WTC11 (cell line): ENCODE results near the gene SERPING1. TPM values are rescaled to one million over a fixed set of nuclear protein-coding genes. Genes with fewer than 3 reads are reported as not detected.

Experiments used
- ATAC-seq: fragments of 200-7000 bp; cut with Tn5 transposase; 2 replicates; pipeline ENCODE4 v1.10.0; 2021; ENCODE audit warnings: mild to moderate bottlenecking, moderate library complexity
- CTCF ChIA-PET: fragments of 300-600 bp; sonication (Branson Sonifier 250); formaldehyde crosslinking; loops from one replicate; lab custom pipeline; 2021; ENCODE audit warnings: antibody characterized with exemption; lab: Charles Lee
- POLR2A ChIA-PET: fragments of 350-600 bp; sonication (Branson Sonifier 250); formaldehyde crosslinking; loops from one replicate; lab custom pipeline; 2021; ENCODE audit warnings: antibody characterized with exemption; lab: Charles Lee
- DNase-seq: peaks from one replicate; pipeline ENCODE4 v3.0.0; 2021; ENCODE audit warnings: low spot score
- H3K27ac Mint-ChIP-seq: 2 replicates; pipeline ENCODE4 v1.8.0; 2021; ENCODE audit warnings: mixed read lengths
- H3K27me3 Mint-ChIP-seq: 2 replicates; pipeline ENCODE4 v1.8.0; 2021; ENCODE audit warnings: low read depth, mild to moderate bottlenecking, moderate library complexity, mixed read lengths
- H3K36me3 Mint-ChIP-seq: 2 replicates; pipeline ENCODE4 v1.8.0; 2021; ENCODE audit warnings: mixed read lengths
- H3K4me1 Mint-ChIP-seq: 2 replicates; pipeline ENCODE4 v1.8.0; 2022; ENCODE audit warnings: mixed read lengths
- H3K4me3 Mint-ChIP-seq: 2 replicates; pipeline ENCODE4 v1.8.0; 2021; ENCODE audit warnings: mild to moderate bottlenecking, moderate library complexity, mixed read lengths
- H3K9me3 Mint-ChIP-seq: 2 replicates; pipeline ENCODE4 v1.8.0; 2021; ENCODE audit warnings: mixed read lengths
- AR ChIP-seq: fragments of 250-450 bp; sonication (Bioruptor Pico); IDR thresholded peaks from 2 replicates; pipeline ENCODE4 v1.9.0; 2021; ENCODE audit warnings: mild to moderate bottlenecking
- ATF1 ChIP-seq: sonication (generic); formaldehyde crosslinking; IDR thresholded peaks from 2 replicates; pipeline ENCODE4 v1.8.1; 2023; ENCODE audit warnings: mild to moderate bottlenecking, moderate library complexity, missing genetic modification reagents
- ELF4 ChIP-seq: sonication (generic); formaldehyde crosslinking; IDR thresholded peaks from 2 replicates; pipeline ENCODE4 v1.8.1; 2022; ENCODE audit warnings: low read depth, mild to moderate bottlenecking, moderate library complexity, missing genetic modification reagents
- FOXK1 ChIP-seq: sonication (generic); formaldehyde crosslinking; IDR thresholded peaks from 2 replicates; pipeline ENCODE4 v1.8.0; 2022; ENCODE audit warnings: mild to moderate bottlenecking, moderate library complexity, missing genetic modification reagents
- FOXP1 ChIP-seq: sonication (generic); formaldehyde crosslinking; IDR thresholded peaks from 2 replicates; pipeline ENCODE4 v1.8.0; 2022; ENCODE audit warnings: missing genetic modification reagents, mild to moderate bottlenecking, moderate library complexity, borderline replicate concordance
- GTF2I ChIP-seq: fragments of 250-450 bp; sonication (Bioruptor Pico); conservative IDR thresholded peaks from 2 replicates; pipeline ENCODE4 v1.4.0; 2021; ENCODE audit warnings: mild to moderate bottlenecking
- MXD4 ChIP-seq: fragments of 250-450 bp; sonication (Bioruptor Pico); IDR thresholded peaks from 2 replicates; pipeline ENCODE4 v1.8.0; 2021; ENCODE audit warnings: mild to moderate bottlenecking, moderate library complexity, borderline replicate concordance
- MYBL2 ChIP-seq: sonication (generic); formaldehyde crosslinking; IDR thresholded peaks from 2 replicates; pipeline ENCODE4 v1.8.1; 2023; ENCODE audit warnings: mild to moderate bottlenecking, moderate library complexity, missing genetic modification reagents
- NFYB ChIP-seq: sonication (generic); formaldehyde crosslinking; conservative IDR thresholded peaks from 2 replicates; pipeline ENCODE4 v1.8.0; 2022; ENCODE audit warnings: low read depth, missing genetic modification reagents
- PREB ChIP-seq: sonication (generic); formaldehyde crosslinking; IDR thresholded peaks from 2 replicates; pipeline ENCODE4 v1.8.1; 2022; ENCODE audit warnings: mild to moderate bottlenecking, missing genetic modification reagents, moderate library complexity, borderline replicate concordance
- SMAD4 ChIP-seq: sonication (generic); formaldehyde crosslinking; IDR thresholded peaks from 2 replicates; pipeline ENCODE4 v1.8.0; 2022; ENCODE audit warnings: mild to moderate bottlenecking, missing genetic modification reagents
- SOX15 ChIP-seq: fragments of 250-450 bp; sonication (Bioruptor Pico); IDR thresholded peaks from 2 replicates; pipeline ENCODE4 v1.9.0; 2021; ENCODE audit warnings: mild to moderate bottlenecking
- TEAD4 ChIP-seq: sonication (generic); formaldehyde crosslinking; IDR thresholded peaks from 2 replicates; pipeline ENCODE4 v1.8.0; 2022; ENCODE audit warnings: mild to moderate bottlenecking, missing genetic modification reagents
- ZBTB21 ChIP-seq: sonication (generic); formaldehyde crosslinking; IDR thresholded peaks from 2 replicates; pipeline ENCODE4 v1.8.1; 2023; ENCODE audit warnings: mild to moderate bottlenecking, missing genetic modification reagents, borderline replicate concordance
- ZBTB43 ChIP-seq: sonication (generic); formaldehyde crosslinking; IDR thresholded peaks from 2 replicates; pipeline ENCODE4 v1.8.1; 2023; ENCODE audit warnings: mild to moderate bottlenecking, missing genetic modification reagents
- ZNF138 ChIP-seq: sonication (generic); formaldehyde crosslinking; conservative IDR thresholded peaks from 2 replicates; pipeline ENCODE4 v1.8.1; 2022; ENCODE audit warnings: mild to moderate bottlenecking, moderate library complexity, missing genetic modification reagents
- ZNF232 ChIP-seq: sonication (generic); formaldehyde crosslinking; IDR thresholded peaks from 2 replicates; pipeline ENCODE4 v1.8.0; 2022; ENCODE audit warnings: mild to moderate bottlenecking, missing genetic modification reagents
- ZNF423 ChIP-seq: fragments of 250-450 bp; sonication (Bioruptor Pico); IDR thresholded peaks from 2 replicates; pipeline ENCODE4 v2.1.2; 2022; ENCODE audit warnings: mild to moderate bottlenecking, moderate library complexity
- total RNA-seq: library from RNA; stranded (reverse); gene quantifications from 3 replicates; pipeline ENCODE4 v1.2.3, GENCODE V29; 2021
- TF ChIP-seq, protein P1 (sequence below): sonication (generic); formaldehyde crosslinking; conservative IDR thresholded peaks from 2 replicates; pipeline ENCODE4 v1.8.1; 2023; ENCODE audit warnings: mild to moderate bottlenecking, low read depth, missing genetic modification reagents, moderate library complexity
- TF ChIP-seq, protein P2 (sequence below): sonication (generic); formaldehyde crosslinking; IDR thresholded peaks from 2 replicates; pipeline ENCODE4 v1.8.0; 2022; ENCODE audit warnings: mild to moderate bottlenecking, missing genetic modification reagents
- TF ChIP-seq, protein P3 (sequence below): fragments of 250-450 bp; sonication (Bioruptor Pico); IDR thresholded peaks from 2 replicates; pipeline ENCODE4 v1.9.0; 2021; ENCODE audit warnings: moderate library complexity, mild to moderate bottlenecking, inconsistent platforms, borderline replicate concordance

SERPING1 gene
- total RNA-seq, 1 experiment from 2014 or later, result 49.1 TPM

GRCh38 chr11:57556041-57556440, 41.4 kb upstream of the SERPING1 start:
- Mint-ChIP-seq H3K27me3 (no peaks in the 10 kb centered on the region), H3K9me3 (no peaks in the 10 kb centered on the region), H3K4me1 (peaks cover 11% of the 10 kb centered on the region), H3K4me3 (no peak overlapping the region), H3K36me3 (peaks cover 32% of the 10 kb centered on the region), H3K27ac (no peak overlapping the region; the same call in 1 of the 2 replicates)
- DNase-seq (no peak), ATAC-seq (no peak)
- TF ChIP-seq ZBTB43 (CRISPR knock-in tag) (no peak), FOXP1 (CRISPR knock-in tag) (no peak), AR (CRISPR knock-in tag) (no peak), ZNF232 (CRISPR knock-in tag) (no peak), NFYB (CRISPR knock-in tag) (no peak), MYBL2 (no peak), SMAD4 (CRISPR knock-in tag) (no peak), ELF4 (CRISPR knock-in tag) (no peak), FOXK1 (CRISPR knock-in tag) (no peak), ZNF423 (CRISPR knock-in tag) (no peak)
- TF ChIP-seq, protein P1, sequence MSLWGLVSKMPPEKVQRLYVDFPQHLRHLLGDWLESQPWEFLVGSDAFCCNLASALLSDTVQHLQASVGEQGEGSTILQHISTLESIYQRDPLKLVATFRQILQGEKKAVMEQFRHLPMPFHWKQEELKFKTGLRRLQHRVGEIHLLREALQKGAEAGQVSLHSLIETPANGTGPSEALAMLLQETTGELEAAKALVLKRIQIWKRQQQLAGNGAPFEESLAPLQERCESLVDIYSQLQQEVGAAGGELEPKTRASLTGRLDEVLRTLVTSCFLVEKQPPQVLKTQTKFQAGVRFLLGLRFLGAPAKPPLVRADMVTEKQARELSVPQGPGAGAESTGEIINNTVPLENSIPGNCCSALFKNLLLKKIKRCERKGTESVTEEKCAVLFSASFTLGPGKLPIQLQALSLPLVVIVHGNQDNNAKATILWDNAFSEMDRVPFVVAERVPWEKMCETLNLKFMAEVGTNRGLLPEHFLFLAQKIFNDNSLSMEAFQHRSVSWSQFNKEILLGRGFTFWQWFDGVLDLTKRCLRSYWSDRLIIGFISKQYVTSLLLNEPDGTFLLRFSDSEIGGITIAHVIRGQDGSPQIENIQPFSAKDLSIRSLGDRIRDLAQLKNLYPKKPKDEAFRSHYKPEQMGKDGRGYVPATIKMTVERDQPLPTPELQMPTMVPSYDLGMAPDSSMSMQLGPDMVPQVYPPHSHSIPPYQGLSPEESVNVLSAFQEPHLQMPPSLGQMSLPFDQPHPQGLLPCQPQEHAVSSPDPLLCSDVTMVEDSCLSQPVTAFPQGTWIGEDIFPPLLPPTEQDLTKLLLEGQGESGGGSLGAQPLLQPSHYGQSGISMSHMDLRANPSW (CRISPR knock-in tag), result no peak
- TF ChIP-seq, protein P2, sequence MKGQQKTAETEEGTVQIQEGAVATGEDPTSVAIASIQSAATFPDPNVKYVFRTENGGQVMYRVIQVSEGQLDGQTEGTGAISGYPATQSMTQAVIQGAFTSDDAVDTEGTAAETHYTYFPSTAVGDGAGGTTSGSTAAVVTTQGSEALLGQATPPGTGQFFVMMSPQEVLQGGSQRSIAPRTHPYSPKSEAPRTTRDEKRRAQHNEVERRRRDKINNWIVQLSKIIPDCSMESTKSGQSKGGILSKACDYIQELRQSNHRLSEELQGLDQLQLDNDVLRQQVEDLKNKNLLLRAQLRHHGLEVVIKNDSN (CRISPR knock-in tag), result no peak
- ChIA-PET POLR2A (no interaction called here), CTCF (interaction anchor here (1.2 kb wide), 1 partner anchor 12 kb away, joined by 5 read pairs; the partner anchor contains the start of gene UBE2L6)

- no peak overlapping the region for H3K27ac Mint-ChIP-seq
- peaks cover 11% of the 10 kb centered on the region for H3K36me3 Mint-ChIP-seq
- H3K4me1 Mint-ChIP-seq, result peaks cover 16% of the 10 kb centered on the region
- no peak for DNase-seq
- no peaks in the 10 kb centered on the region for H3K27me3 Mint-ChIP-seq
- H3K9me3 Mint-ChIP-seq, result no peaks in the 10 kb centered on the region
- no peak overlapping the region for H3K4me3 Mint-ChIP-seq
- no peak for ATAC-seq
- ChIA-PET POLR2A (no interaction called here), CTCF (interaction anchor here (0.8 to 3.1 kb wide), 3 partner anchors 67 to 84 kb away, joined by 3 to 13 read pairs (median 4); no protein-coding TSS in a partner anchor)
- no peak for TF ChIP-seq PREB (CRISPR knock-in tag)
- TF ChIP-seq ATF1 (CRISPR knock-in tag), result no peak
- TF ChIP-seq MXD4, result no peak
- TF ChIP-seq, protein P3, sequence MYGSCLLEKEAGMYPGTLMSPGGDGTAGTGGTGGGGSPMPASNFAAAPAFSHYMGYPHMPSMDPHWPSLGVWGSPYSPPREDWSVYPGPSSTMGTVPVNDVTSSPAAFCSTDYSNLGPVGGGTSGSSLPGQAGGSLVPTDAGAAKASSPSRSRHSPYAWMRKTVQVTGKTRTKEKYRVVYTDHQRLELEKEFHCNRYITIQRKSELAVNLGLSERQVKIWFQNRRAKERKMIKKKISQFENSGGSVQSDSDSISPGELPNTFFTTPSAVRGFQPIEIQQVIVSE, result no peak
- no peak for TF ChIP-seq AR (CRISPR knock-in tag)
- TF ChIP-seq TEAD4 (CRISPR knock-in tag), result no peak
- TF ChIP-seq ZBTB21 (CRISPR knock-in tag), result no peak
- no peak for TF ChIP-seq GTF2I (CRISPR knock-in tag)
- no peak for TF ChIP-seq ZNF138 (CRISPR knock-in tag)
- no peak for TF ChIP-seq SOX15 (CRISPR knock-in tag)
Measured at GRCh38 chr11:57560146-57560545, 37.3 kb upstream of the SERPING1 start.
